ENCODE measurements around the gene USP48. TPM values are rescaled to one million over a fixed set of nuclear protein-coding genes. Genes with fewer than 3 reads are reported as not detected.

Gene USP48
- total and polyA plus RNA-seq, 10 of the 15 experiments (the other 5 are each of a cell fraction or from before 2014, with no cell fraction given) = 21.2 to 115 (median 75.5) TPM

GRCh38 chr1:21680381-21680780 is 102.6 kb downstream of the USP48 start:
- Histone ChIP-seq H4K20me1 (ENCODE audit: control insufficient read depth, insufficient read depth) (no peaks in the 10 kb centered on the region), H3K4me1 (ENCODE audit: control insufficient read depth, insufficient read depth, low read length) (no peaks in the 10 kb centered on the region), H3K4me2 (ENCODE audit: control insufficient read depth, insufficient read depth) (no peak overlapping the region), H3K27me3 (replicated peaks in 1 of 2; ENCODE audit: control insufficient read depth in 2 of 2, insufficient read depth in 2 of 2, low read length in 1 of 2) (no peaks in the 10 kb centered on the region), H3K27ac (ENCODE audit: control insufficient read depth, insufficient read depth) (no peak overlapping the region), H2AFZ (ENCODE audit: control insufficient read depth, low read depth, low read length) (no peak overlapping the region), H3K79me2 (ENCODE audit: control insufficient read depth, insufficient read depth, low read length) (no peaks in the 10 kb centered on the region), H3K4me3 (no peak overlapping the region), H3K9me3 (replicated peaks; ENCODE audit: control insufficient read depth, insufficient read depth, low read length) (no peaks in the 10 kb centered on the region), H3K36me3 (ENCODE audit: control insufficient read depth in 2 of 2, insufficient read depth in 2 of 2, low read length in 1 of 2) (peaks cover 3 to 37% of the 10 kb centered on the region in 2 experiments; a peak in 3 of 4 replicates), H3K9ac (ENCODE audit: control insufficient read depth, insufficient read depth, low read length) (no peak overlapping the region)
- ATAC-seq = no peak
- ChIA-PET RAD21 (ENCODE audit: unreplicated experiment) (no interaction called here), POLR2A (no interaction called here), SMC1A (ENCODE audit: uncharacterized antibody, unreplicated experiment) (no interaction called here), CTCF (interaction anchor here (0.6 kb wide), 1 partner anchor 116 kb away, joined by 3 read pairs; no protein-coding TSS in a partner anchor)
- no TSS peak for BruUV-seq (replicated peaks)
- DNase-seq (ENCODE audit: low read depth, low spot score) = no peak
- TF ChIP-seq ZNF384 (IDR thresholded peaks at IDR 0.05; ENCODE audit: borderline replicate concordance, low read depth, low read length) (no peak), NBN (IDR thresholded peaks at IDR 0.05) (no peak), NR2F1 (conservative IDR thresholded peaks at IDR 0.05) (no peak), STAT3 (IDR thresholded peaks at IDR 0.05; ENCODE audit: low read depth, low read length) (no peak), CUX1 (IDR thresholded peaks at IDR 0.05; ENCODE audit: insufficient replicate concordance, low read depth, low read length) (no peak), ZBTB33 (IDR thresholded peaks at IDR 0.05) (no peak), ESRRA (IDR thresholded peaks at IDR 0.05; ENCODE audit: low read length) (no peak), IRF5 (IDR thresholded peaks at IDR 0.05; ENCODE audit: borderline replicate concordance) (no peak), CHD4 (IDR thresholded peaks at IDR 0.05) (no peak), CREM (IDR thresholded peaks at IDR 0.05; ENCODE audit: low read depth) (no peak), ZNF687 (IDR thresholded peaks at IDR 0.05) (no peak), CBFB (IDR thresholded peaks at IDR 0.05; ENCODE audit: low read depth) (no peak), ZNF24 (IDR thresholded peaks at IDR 0.05) (no peak), RAD51 (IDR thresholded peaks at IDR 0.05) (no peak)
- FAIRE-seq = no peak
- intact Hi-C loops (cut with micrococcal nuclease; ENCODE audit: unreplicated experiment) (no loop called here), in situ Hi-C loops (cut with MboI) (no loop called here)
- WGBS (ENCODE audit: insufficient coverage, insufficient replicate concordance, low lambda C conversion rate, missing lambda C conversion rate) = 100% methylated on average over 1 of the region's 1 CpG

Measured in GM12878 (cell line).